K562 (cell line): Measurements from ENCODE around the gene PARP1.

Experiments
- E2F6 ChIP-seq, 2 experiments: IDR thresholded peaks; 2 replicates each; pipeline ENCODE4 v1.6.1; 2011; ENCODE audit warnings: borderline replicate concordance in 1 of 2, control low read depth in 1 of 2, low read depth in 1 of 2, low read length in 1 of 2, mild to moderate bottlenecking in 1 of 2, mixed read lengths in 1 of 2, moderate library complexity in 1 of 2; ENCODE audit not compliant: insufficient read depth in 1 of 2, insufficient read length in 1 of 2, poor library complexity in 1 of 2, severe bottlenecking in 1 of 2; ENCODE audit errors: extremely low read depth in 1 of 2
- EP300 ChIP-seq: IDR thresholded peaks from 2 replicates; pipeline ENCODE4 v1.6.1; 2012; ENCODE audit warnings: low read length, improper control_type of control experiment
- MLX ChIP-seq, 2 experiments: fragments of 450-650 bp in 1 of 2; sonication (generic) in 1 of 2; formaldehyde crosslinking; conservative IDR thresholded peaks; 2 replicates each; pipeline versions ENCODE4 v1.4.0 to v1.8.1; 2020 to 2022; ENCODE audit warnings: mild to moderate bottlenecking in 1 of 2, missing genetic modification reagents in 1 of 2
- POLR2A ChIP-seq: fragments of 450-650 bp; conservative IDR thresholded peaks from 2 replicates; pipeline ENCODE4 v1.6.1; 2016

- TF ChIP-seq POLR2A = no peak
- TF ChIP-seq E2F6 (IDR thresholded peaks at IDR 0.05; ENCODE audit: borderline replicate concordance in 1 of 2, extremely low read depth in 1 of 2, insufficient read depth in 1 of 2, insufficient read length in 1 of 2, low read depth in 1 of 2, low read length in 1 of 2, poor library complexity in 1 of 2, severe bottlenecking in 1 of 2) = no peak
- no peak for TF ChIP-seq EP300
- TF ChIP-seq MLX (CRISPR knock-in tag; conservative IDR thresholded peaks at IDR 0.05) = no peak
Observed at GRCh38 chr1:226433341-226433720, 25.4 kb upstream of the PARP1 start.
